Sigmoid colon (tissue), 4 donors: ENCODE data around the gene C13orf46.

Experiments used
- CTCF ChIP-seq, 4 experiments: fragments of 450-650 bp in 3 of 4; fragments of 200-600 bp in 1 of 4; IDR thresholded peaks; one replicate each; pipeline ENCODE4 v1.5.1; 2016 to 2019; ENCODE audit warnings: antibody characterized with exemption in 4 of 4, mild to moderate bottlenecking in 3 of 4, moderate library complexity in 2 of 4
- EP300 ChIP-seq, 4 donors: sonication (generic); formaldehyde crosslinking; IDR thresholded peaks; one replicate each; pipeline ENCODE4 v1.6.1; 2017; ENCODE audit warnings: antibody characterized with exemption in 4 of 4
- POLR2A ChIP-seq, 2 donors: fragments of 450-650 bp; IDR thresholded peaks; one replicate each; pipeline ENCODE4 v1.6.1; 2016; ENCODE audit warnings: antibody characterized with exemption in 2 of 2, mild to moderate bottlenecking in 2 of 2, moderate library complexity in 2 of 2
- POLR2AphosphoS5 ChIP-seq, 4 donors: sonication (generic); formaldehyde crosslinking; IDR thresholded peaks; one replicate each; pipeline ENCODE4 v1.6.1; 2017; ENCODE audit warnings: antibody characterized with exemption in 4 of 4

GRCh38 chr13:113960276-113960948 is 13.5 kb downstream of the C13orf46 start:
- TF ChIP-seq CTCF (IDR thresholded peaks at IDR 0.05) (no peak), EP300 (IDR thresholded peaks at IDR 0.05) (no peak), POLR2A (IDR thresholded peaks at IDR 0.05) (no peak), POLR2AphosphoS5 (IDR thresholded peaks at IDR 0.05) (no peak)
